Ammon's horn (tissue), 1 donor: ENCODE measurements around the gene CHD9.
"Not testable (repeated sequence)": the region's sequence is repeated elsewhere in the genome, so short reads cannot be mapped to it uniquely, and the experiment has no call there.

ENCODE experiments used
- DNase-seq: peaks from one replicate; pipeline ENCODE4 v3.0.0-alpha.2; 2016; ENCODE audit warnings: low spot score

CHD9 gene

GRCh38 chr16:53207810-53208752 is 153.3 kb downstream of the CHD9 start:
- DNase-seq = peak; percentile 93

- DNase-seq = no peak
Measured at GRCh38 chr16:53209429-53209828, 154.6 kb downstream of the CHD9 start.

- no peak for DNase-seq
Measured at GRCh38 chr16:53209877-53210276, 155.1 kb downstream of the CHD9 start.

DNA sequence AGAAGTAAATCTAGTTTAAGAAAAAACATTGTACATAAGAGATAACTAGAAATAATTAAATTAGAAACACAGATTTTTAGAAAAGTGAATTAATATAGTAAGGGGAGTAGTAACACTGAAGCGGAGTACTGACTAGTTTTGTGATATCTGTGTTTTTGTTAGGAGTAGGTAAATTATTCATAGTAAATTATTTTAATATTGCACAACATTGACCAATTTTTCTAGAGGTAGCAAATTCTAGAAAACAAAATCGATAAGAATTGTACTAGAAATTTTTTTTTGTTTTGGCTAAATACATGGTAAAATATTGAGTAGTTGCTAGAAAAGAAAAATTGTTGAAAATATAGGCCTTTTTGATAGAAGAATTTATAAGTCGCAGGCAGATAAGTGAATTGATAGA is 156.5 kb downstream of the CHD9 start:
- DNase-seq = no peak

DNA sequence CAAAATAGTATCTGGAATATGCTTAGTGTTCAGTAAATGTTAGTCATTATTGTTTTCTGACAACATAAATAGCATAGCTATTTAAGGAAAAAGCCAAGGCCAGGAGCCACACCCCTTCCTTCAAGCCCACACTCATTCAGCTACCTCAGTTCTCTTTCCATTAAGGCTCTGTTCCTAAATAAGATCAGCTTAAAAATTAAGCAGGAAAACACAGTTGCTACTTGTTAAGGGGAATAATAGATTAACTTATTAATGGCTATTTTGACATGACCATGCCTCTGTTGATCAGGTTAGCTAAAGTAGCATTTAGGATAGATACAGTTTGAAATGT is 158.1 kb downstream of the CHD9 start:
- DNase-seq = no peak

- DNase-seq = no peak
Measured at GRCh38 chr16:53213542-53213941, 158.8 kb downstream of the CHD9 start.

DNA sequence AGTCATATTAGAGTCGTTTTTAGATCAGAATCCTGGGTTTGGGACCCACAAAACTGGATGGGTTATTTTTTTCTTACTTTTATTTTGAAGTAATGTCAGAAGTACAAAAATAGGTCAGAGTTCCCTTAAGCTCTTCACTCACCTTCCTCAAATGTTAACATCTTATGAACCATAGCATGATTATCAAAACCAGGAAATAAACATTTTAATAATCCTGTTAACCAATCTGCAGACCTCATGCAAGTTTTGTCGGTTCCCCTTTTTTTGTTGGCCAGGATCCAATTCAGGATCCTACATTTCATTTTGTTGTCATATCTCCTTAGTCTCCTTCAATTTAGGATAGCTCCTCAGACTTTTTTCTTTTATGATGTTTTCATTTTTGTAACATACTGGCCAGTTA is 162.0 kb downstream of the CHD9 start:
- DNase-seq = no peak

DNA sequence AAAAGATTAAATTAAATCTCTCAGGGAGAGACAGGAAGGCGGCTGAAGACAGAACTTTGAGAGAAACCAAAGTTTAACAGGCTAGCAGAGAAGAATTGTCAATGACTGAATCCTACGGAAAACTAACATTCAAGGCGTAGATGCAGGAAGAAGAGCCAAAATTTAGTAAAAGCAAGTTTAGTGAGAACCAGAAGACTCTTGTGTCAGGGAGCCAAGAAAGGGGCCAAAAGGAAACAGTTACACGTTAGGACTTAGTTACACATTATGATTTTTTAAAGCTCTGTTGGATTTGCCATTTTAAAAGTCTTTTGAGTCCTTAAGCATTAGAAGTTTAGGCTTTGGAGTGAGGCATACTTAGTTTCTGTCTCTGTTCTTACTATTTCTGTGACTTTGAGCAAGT is 164.6 kb downstream of the CHD9 start:
- DNase-seq = no peak

DNA sequence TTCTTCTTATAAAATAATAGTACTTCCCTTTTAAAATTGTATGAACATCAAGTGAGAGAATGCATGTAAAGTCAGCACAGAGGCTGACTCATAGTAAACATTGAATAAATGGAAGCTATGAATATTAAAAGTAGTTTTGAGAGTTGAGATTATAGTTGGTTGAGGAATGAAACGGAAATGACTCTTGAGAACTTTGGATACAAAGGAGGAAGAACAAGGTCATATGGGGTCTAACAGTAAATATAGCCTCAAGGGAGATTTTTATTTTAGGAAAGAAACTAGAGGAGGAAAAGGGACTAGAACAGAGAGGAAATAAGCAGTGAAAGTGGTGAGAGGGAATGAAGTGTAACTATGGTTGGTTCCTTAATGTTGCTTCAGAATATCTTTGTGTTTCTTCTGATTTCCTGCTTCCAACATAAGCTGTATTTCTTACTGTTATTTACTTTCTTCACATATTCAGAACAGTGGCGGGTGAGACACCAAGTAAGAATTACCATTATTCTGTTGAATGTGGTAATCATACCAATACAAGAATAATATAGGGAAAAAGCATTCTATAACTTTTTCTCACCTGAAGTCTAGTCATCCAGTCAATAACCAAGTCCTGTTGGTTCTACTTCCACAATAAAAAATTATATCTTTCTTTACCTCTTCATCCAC is 165.1 kb downstream of the CHD9 start:
- DNase-seq = no peak

DNA sequence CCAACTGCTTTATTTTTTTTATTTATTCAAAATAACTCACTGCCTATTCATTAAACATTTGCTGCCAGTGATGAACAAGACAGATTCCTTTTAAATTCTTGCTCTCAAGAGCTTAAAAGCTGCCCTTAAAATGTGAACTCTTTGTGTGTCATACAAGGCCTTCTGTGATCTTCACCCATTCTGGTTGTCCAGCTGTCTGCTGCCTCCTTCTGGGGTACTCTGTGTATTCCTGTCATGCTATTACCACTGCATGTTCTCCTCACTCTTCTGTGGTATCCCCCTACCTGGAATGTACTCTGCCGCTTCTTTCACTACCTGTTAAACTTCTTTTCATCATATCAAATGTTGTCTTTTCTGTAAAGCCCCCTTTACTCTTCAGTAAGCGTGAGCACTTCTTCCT is 165.8 kb downstream of the CHD9 start:
- DNase-seq = peak; percentile 33

DNA sequence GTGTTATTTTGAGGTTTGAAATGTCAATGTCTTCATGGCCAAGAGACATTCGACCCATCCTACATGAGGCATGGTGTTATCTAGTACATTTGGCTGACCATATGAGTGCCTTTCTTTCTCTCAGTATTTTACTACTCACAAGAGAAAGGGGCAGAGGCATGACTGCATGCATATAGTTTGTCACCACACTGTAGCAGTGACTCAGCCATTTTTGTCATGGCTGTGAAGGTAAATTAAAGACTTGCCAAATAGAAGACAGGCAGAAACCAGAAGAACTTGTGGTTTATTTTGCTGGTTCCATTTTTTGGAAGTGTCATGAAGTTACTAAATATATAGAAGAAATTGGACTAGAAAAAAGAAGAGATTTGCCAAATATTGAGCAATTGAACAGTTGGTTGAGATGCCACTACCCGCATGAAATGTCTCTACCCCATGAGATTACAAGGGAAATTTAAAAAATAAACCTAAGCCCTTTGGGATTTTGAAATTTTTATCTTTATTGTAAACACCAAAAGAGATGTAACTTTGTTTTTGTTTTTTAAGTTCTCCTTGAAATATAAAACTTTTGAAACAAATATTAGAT is 170.3 kb downstream of the CHD9 start:
- DNase-seq = no peak

- no peak for DNase-seq
Measured at GRCh38 chr16:53232826-53233529, 178.2 kb downstream of the CHD9 start.

DNA sequence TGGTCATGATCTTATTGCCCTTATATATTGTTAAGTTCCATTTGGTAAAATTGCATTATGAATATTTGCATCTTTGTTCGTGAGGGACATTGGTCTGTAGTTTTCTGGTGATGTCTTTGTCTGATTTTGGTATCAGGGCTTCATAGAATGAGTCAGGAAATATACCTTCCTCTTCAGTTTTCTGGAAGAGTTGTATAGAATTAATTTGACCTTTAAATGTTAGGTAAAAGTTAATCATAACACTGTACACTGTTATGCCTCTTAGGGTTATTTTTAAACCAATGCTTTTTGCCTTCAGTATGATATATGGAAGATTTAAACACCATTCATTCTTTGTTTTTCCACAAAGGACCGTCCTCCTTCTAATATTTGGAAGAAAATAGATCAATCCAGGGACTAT is 180.0 kb downstream of the CHD9 start:
- no peak for DNase-seq

- no peak for DNase-seq
Measured at GRCh38 chr16:53235851-53236250, 181.1 kb downstream of the CHD9 start.

GRCh38 chr16:53249331-53249730 is 194.5 kb downstream of the CHD9 start:
- no peak for DNase-seq

- DNase-seq = no peak
Measured at GRCh38 chr16:53257001-53257400, 202.2 kb downstream of the CHD9 start.

GRCh38 chr16:53258809-53259208 is 204.0 kb downstream of the CHD9 start:
- DNase-seq = no peak

- no peak for DNase-seq
Measured at GRCh38 chr16:53261276-53261675, 206.5 kb downstream of the CHD9 start.

DNA sequence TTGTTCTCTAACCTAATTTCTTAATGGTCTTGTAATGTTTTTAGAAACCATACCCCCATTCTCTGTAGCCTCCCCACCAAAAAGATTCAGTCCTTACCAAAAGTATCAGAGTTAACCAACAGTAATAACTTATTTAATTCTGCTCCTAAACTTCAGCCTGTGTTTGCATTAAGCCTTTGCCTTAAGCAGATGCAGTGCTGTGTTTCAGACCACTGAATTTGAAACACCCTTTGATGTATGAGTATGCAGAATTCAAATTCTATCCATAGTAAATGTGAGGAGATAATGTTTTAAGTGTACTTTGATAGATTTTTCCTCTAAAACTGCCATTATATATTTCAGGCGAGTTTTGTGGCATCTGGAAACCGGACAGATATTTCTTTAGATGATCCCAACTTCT is 207.9 kb downstream of the CHD9 start:
- no peak for DNase-seq

GRCh38 chr16:53266156-53266555 is 211.4 kb downstream of the CHD9 start:
- no peak for DNase-seq

- DNase-seq = not testable (repeated sequence)
Measured at GRCh38 chr16:53278498-53278897, 223.7 kb downstream of the CHD9 start.

DNA sequence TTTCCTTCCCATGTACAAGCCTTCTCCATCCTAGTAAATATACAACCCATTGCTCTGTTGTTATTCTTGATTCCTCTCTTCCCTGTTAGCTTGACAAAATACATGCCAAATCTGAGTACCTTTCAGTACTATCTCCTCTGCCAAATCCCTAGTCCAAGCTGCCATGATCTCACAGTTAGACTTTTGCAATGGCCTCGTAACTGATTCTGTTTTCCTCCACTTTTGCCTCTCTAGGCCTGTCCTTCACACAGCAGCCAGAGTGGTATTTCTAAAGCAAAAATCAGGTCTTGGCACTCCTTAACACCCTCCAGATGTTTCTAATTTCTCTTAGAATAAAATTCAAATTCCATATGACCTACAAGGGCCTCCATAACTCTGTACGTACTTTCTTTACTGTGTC is 226.5 kb downstream of the CHD9 start:
- no peak for DNase-seq

- DNase-seq = no peak
Measured at GRCh38 chr16:53281859-53282258, 227.1 kb downstream of the CHD9 start.
